Kidney epithelial cell (primary cell): ENCODE data around the gene CHCHD5. TPM values are rescaled to one million over a fixed set of nuclear protein-coding genes. Genes with fewer than 3 reads are reported as not detected.
"Not testable (repeated sequence)": the region's sequence is repeated elsewhere in the genome, so short reads cannot be mapped to it uniquely, and the experiment has no call there.

Source experiments
- DNase-seq: peaks from one replicate; pipeline ENCODE4 v3.0.0-alpha.2; 2010; ENCODE audit warnings: low read depth
- H3K27me3 ChIP-seq: 2 replicates; pipeline ENCODE4 v1.6.0; 2011; ENCODE audit warnings: low read length; ENCODE audit not compliant: control insufficient read depth, insufficient read depth
- H3K36me3 ChIP-seq: 2 replicates; pipeline ENCODE4 v1.5.1; 2011; ENCODE audit warnings: low read length; ENCODE audit not compliant: control insufficient read depth, insufficient read depth
- H3K4me3 ChIP-seq: 2 replicates; pipeline ENCODE4 v1.5.1; 2011; ENCODE audit warnings: low read depth, mild to moderate bottlenecking, control low read depth, low read length
- total RNA-seq: library from RNA; depleted of rRNA; stranded (reverse); fragments of >200 nt; gene quantifications from 2 replicates; pipeline ENCODE4 v1.2.3, GENCODE V29; 2015
- TF ChIP-seq, protein P1 (sequence below): IDR thresholded peaks from 2 replicates; pipeline ENCODE4 v1.5.1; 2011; ENCODE audit warnings: mild to moderate bottlenecking, moderate library complexity, low read length, control low read depth, inconsistent platforms; ENCODE audit not compliant: insufficient read depth, poor library complexity, severe bottlenecking

The CHCHD5 gene
- total RNA-seq, 1 donor from 2014 or later: 33.5 TPM

DNA sequence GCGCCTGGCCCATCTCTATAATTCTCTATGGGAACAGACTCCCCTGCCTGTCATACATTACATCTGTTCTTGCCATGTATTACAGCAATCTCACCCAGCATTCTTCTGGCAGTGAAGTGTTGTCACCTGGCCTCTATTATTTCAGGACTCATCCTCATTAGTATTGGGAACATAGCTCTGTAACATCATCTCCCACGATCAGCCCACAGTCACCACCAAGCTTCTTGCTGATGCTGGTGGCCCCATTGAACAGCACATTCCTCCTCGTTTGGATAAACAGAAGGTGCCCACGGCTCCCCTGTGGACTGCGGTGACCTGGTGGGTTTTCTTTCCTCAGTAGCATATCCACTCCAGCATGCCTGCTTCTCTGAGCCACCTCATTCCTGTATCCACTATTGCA, 21.5 kb downstream of the CHCHD5 start:
- TF ChIP-seq, protein P1, sequence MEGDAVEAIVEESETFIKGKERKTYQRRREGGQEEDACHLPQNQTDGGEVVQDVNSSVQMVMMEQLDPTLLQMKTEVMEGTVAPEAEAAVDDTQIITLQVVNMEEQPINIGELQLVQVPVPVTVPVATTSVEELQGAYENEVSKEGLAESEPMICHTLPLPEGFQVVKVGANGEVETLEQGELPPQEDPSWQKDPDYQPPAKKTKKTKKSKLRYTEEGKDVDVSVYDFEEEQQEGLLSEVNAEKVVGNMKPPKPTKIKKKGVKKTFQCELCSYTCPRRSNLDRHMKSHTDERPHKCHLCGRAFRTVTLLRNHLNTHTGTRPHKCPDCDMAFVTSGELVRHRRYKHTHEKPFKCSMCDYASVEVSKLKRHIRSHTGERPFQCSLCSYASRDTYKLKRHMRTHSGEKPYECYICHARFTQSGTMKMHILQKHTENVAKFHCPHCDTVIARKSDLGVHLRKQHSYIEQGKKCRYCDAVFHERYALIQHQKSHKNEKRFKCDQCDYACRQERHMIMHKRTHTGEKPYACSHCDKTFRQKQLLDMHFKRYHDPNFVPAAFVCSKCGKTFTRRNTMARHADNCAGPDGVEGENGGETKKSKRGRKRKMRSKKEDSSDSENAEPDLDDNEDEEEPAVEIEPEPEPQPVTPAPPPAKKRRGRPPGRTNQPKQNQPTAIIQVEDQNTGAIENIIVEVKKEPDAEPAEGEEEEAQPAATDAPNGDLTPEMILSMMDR: no peak
- no peaks in the 10 kb centered on the region for H3K27me3 ChIP-seq
- H3K36me3 ChIP-seq: no peaks in the 10 kb centered on the region
- no peak for DNase-seq
- no peak overlapping the region for H3K4me3 ChIP-seq

DNA sequence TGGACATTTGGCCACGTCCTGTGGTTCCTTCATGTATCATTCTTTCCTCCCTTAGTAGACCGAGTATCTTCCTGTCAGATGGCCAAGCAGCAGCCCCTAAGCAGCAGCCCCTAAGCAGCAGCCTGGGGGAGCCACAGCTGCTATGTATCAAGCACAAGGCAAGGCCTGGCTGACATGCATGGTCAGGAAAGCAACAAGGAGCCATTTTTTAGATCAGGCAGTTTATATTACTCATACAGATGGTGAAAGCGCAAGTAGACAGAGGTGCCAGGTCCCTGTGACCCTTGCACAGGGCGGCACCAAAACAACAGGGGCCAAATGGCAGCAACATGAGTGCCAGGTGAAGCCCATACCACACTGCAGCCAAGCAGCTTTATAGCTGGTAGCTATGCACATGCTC, 22.1 kb downstream of the CHCHD5 start:
- Histone ChIP-seq H3K36me3 (no peaks in the 10 kb centered on the region), H3K4me3 (no peak overlapping the region), H3K27me3 (no peaks in the 10 kb centered on the region)
- no peak for DNase-seq
- TF ChIP-seq, protein P1: no peak

DNA sequence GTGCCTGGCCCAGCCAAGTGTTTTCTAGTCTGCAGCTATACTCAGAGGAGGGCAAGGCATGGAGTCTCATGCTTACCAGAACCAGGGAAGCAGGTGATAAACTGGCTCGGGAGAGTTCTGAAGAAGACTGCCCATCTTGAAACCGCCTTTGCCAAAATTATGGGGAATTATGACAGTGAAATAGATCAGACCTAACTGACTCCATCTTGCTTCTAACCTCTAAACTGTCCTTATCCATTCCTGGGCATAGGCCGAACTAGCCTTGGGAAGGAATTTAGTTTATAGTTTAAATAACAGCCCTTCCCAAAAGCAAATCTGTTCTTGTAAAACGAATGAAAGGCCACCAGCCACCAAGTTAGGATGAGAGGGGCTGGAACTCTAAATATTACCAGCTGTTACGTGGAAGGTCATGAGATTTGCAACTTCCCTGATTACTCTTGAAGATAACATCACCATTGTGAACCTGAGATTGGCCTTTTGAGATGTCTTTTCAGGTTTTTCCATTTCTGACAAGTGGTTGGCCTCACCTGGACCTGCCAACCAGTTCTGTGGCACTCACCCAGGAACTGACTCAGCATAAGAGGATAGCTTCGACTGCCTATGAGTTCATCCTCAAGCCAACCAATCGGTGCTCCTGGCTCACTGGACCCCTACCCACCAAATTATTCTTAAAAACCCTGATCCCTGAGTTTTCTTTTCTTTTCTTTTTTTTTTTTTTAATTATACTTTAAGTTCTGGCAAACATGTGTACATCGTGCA, 23.4 kb downstream of the CHCHD5 start:
- Histone ChIP-seq H3K4me3 (no peak overlapping the region), H3K27me3 (no peaks in the 10 kb centered on the region), H3K36me3 (no peaks in the 10 kb centered on the region)
- no peak for DNase-seq
- TF ChIP-seq, protein P1: no peak

DNA sequence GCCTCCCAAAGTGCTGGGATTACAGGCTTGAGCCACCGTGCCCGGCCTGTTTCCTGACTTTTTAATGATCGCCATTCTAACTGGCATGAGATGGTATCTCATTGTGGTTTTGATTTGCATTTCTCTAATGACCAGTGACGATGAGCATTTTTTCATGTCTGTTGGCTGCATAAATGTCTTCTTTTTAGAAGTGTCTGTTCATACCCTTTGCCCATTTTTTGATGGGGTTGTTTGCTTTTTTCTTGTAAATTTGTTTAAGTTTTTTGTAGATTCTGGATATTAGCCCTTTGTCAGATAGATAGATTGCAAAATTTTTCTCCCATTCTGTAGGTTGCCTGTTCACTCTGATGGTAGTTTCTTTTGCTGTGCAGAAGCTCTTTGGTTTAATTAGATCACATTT, 24.9 kb downstream of the CHCHD5 start:
- not testable (repeated sequence) for H3K36me3 ChIP-seq, DNase-seq, H3K4me3 ChIP-seq, H3K27me3 ChIP-seq

DNA sequence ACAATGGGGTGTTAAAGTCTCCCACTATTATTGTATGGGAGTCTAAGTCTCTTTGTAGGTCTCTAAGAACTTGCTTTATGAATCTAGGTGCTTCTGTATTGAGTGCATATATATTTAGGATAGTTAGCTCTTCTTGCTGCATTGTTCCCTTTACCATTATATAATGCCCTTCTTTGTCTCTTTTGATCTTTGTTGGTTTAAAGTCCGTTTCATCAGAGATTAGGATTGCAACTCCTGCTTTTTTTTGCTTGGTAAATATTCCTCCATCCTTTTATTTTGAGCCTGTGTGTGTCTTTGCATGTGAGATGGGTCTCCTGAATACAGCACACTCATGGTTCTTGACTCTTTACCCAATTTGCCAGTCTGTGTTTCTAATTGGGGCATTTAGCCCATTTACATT, 27.9 kb downstream of the CHCHD5 start:
- not testable (repeated sequence) for DNase-seq, H3K36me3 ChIP-seq, H3K4me3 ChIP-seq, H3K27me3 ChIP-seq

DNA sequence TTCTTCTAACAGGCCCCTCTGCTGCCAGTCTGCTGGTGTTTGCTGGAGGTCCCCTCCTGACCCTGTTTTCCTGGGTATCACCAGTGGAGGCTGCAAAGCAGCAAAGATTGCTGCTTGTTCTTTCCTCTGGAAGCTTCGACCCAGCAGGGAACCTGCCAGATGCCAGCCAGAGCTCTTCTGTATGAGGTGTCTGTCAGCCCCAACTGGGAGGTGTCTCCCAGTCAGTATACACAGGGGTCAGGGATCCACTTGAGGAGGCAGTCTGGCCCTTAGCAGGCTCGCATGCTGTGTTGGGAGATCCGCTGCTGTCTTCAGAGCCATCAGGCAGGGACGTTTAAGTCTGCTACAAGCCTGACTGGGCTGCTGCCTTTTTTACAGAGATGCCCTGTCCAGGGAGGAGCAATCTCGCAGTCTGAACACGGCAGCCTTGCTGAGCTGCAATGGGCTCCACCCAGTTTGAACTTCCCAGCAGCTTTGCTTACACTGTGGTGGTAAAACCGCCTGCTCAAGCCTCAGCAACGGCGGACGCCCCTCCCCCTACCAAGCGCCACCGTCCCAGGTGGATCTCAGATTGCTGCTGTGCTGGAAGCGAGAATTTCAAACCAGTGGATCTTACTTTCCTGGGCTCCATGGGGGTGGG, 29.9 kb downstream of the CHCHD5 start:
- peaks cover 2% of the 10 kb centered on the region for H3K27me3 ChIP-seq
- no peak overlapping the region for H3K4me3 ChIP-seq
- H3K36me3 ChIP-seq: no peaks in the 10 kb centered on the region
- DNase-seq: no peak
- TF ChIP-seq, protein P1: no peak

DNA sequence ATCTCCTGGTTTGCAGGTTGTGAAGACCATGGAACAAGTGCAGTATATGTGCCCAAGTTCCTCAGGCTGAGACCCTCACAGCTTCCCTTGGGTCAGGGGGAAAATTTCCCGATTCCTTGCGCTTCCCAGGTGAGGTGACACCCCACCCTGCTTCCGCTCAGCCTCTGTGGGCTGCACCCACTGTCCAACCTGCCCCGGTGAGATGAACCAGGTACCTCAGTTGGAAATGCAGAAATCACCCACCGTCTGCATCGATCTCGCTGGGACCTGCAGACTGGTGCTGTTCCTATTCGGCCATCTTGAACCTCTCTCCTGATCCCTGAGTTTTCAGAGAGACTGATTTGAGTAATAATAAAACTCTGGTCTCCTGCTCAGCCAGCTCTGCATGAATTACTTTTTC, 30.6 kb downstream of the CHCHD5 start:
- DNase-seq: no peak
- peaks cover 2% of the 10 kb centered on the region for H3K27me3 ChIP-seq
- H3K36me3 ChIP-seq: no peaks in the 10 kb centered on the region
- TF ChIP-seq, protein P1: no peak
- no peak overlapping the region for H3K4me3 ChIP-seq

DNA sequence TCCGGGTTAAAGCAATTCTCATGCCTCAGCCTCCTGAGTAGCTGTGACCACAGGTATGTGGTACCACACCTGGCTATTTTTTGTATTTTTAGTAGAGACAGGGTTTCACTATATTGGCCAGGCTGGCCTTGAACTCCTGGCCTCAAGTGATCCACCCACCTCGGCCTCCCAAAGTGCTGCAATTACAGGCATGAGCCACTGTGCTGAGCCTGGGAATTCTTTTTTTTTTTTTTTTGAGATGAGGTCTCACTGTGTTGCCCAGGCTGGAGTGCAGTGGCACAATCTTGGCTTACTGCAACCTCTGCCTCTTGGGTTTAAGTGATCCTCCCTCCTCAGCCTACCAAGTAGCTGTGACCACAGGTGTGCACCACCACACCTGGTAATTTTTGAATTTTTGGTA, 31.4 kb downstream of the CHCHD5 start:
- not testable (repeated sequence) for H3K36me3 ChIP-seq, DNase-seq, H3K27me3 ChIP-seq, H3K4me3 ChIP-seq
